Measurements from ENCODE around the gene ACTRT2. TPM values are rescaled to one million over a fixed set of nuclear protein-coding genes. Genes with fewer than 3 reads are reported as not detected.

Gene ACTRT2
- total RNA-seq, 1 donor from 2014 or later, result not detected

DNA sequence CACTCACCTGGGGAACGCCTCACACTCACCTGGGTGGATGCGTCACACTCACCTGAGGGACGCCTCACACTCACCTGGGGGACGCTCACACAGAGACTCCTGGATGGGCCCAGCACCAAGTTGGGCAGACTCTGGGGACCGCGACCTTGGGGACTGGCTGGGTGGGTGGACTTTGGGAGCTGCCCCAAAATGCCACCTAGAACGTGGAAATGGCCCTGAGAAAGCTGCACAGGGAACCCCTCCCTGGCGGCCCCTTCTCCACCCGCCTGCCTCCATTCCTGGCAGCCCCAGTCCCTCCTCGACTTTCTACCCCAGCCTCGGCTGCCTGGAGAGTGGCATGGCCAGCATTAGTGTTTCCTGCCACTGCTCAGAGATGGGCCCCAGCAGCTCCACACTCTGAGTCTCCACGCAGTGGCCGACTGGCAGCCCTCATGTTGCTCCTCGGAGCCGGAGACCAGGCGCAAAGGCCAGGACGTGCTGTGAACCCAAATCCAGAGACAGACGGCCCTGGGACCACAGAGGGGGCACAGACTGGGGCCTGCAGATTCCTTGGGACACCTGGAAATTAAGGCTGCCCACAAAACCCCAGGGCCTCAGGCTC is 46.5 kb upstream of the ACTRT2 start:
- no peak overlapping the region for H3K27ac ChIP-seq
- no peaks in the 10 kb centered on the region for H3K36me3 ChIP-seq
- no peaks in the 10 kb centered on the region for H3K9me3 ChIP-seq
- H3K4me3 ChIP-seq, result no peak overlapping the region
- ATAC-seq, result no peak
- TF ChIP-seq, protein P1, sequence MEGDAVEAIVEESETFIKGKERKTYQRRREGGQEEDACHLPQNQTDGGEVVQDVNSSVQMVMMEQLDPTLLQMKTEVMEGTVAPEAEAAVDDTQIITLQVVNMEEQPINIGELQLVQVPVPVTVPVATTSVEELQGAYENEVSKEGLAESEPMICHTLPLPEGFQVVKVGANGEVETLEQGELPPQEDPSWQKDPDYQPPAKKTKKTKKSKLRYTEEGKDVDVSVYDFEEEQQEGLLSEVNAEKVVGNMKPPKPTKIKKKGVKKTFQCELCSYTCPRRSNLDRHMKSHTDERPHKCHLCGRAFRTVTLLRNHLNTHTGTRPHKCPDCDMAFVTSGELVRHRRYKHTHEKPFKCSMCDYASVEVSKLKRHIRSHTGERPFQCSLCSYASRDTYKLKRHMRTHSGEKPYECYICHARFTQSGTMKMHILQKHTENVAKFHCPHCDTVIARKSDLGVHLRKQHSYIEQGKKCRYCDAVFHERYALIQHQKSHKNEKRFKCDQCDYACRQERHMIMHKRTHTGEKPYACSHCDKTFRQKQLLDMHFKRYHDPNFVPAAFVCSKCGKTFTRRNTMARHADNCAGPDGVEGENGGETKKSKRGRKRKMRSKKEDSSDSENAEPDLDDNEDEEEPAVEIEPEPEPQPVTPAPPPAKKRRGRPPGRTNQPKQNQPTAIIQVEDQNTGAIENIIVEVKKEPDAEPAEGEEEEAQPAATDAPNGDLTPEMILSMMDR (IDR thresholded peaks at IDR 0.05), result no peak
- H3K27me3 ChIP-seq (ENCODE audit: low read depth), result peaks cover 14% of the 10 kb centered on the region
- H3K4me1 ChIP-seq, result no peaks in the 10 kb centered on the region
- intact Hi-C loops (cut with DNase I), result no loop called here
- DNase-seq, result no peak

DNA sequence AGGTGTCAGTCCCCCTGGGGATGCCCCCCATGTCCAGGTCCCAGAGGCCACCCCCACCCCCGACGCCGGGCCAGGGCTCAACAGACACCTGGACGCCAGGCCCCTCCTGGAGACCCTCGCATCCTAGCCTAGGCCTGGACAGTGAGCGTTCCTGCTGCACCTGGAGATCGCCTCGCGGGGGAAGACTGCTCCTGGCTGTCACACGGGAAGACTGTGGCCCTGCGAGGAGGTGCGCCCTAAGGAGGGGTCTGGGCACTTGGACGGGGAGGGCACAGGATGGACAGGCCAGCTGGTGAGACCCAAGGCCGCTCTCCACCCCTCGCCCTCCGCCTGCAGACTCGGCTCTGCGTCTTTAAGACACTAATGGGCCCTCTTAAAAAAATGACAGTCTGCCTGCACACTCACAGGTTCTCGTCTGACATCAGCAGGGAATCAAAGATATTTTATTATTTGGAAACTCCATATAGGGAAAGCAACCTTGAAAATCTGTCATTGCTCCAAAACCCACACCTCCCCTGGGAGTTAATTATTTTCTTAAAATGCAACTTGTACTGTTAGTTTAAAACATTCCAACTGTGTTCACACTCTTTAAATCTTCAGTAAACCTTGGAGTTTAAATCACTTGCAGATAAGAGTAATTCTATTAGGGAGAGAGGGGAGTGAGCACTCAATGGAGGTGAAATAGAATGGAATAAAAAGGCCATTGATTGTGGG is 45.6 kb upstream of the ACTRT2 start:
- Histone ChIP-seq H3K9me3 (no peaks in the 10 kb centered on the region), H3K4me1 (no peaks in the 10 kb centered on the region), H3K27ac (no peak overlapping the region), H3K27me3 (ENCODE audit: low read depth) (peaks cover 15% of the 10 kb centered on the region), H3K4me3 (no peak overlapping the region), H3K36me3 (no peaks in the 10 kb centered on the region)
- ATAC-seq (no peak), DNase-seq (no peak)
- TF ChIP-seq, protein P1 (IDR thresholded peaks at IDR 0.05), result no peak
- intact Hi-C loops (cut with DNase I), result no loop called here

DNA sequence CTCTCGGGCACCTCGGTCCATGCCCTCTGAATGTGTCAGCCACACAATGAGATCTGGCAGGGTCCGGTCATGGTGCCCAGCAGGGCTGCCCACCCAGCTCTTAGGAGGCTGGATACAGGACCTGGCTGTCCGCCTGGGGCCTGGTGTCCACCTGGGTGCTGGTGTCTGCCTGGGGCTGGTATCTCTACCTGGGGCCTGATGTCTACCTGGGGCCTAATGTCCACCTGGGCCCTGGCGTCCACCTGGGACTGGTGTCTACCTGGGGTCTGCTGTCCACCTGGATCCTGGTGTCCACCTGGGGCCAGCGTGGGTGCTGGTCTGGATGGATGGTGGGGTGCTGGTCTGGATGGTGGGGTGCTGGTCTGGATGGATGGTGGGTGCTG is 45.1 kb upstream of the ACTRT2 start:
- no peak overlapping the region for H3K27ac ChIP-seq
- intact Hi-C loops (cut with DNase I), result no loop called here
- no peaks in the 10 kb centered on the region for H3K36me3 ChIP-seq
- H3K4me3 ChIP-seq, result no peak overlapping the region
- DNase-seq, result no peak
- H3K4me1 ChIP-seq, result no peaks in the 10 kb centered on the region
- ATAC-seq, result no peak
- TF ChIP-seq, protein P1 (IDR thresholded peaks at IDR 0.05), result no peak
- H3K9me3 ChIP-seq, result no peaks in the 10 kb centered on the region
- H3K27me3 ChIP-seq (ENCODE audit: low read depth), result peaks cover 14% of the 10 kb centered on the region

DNA sequence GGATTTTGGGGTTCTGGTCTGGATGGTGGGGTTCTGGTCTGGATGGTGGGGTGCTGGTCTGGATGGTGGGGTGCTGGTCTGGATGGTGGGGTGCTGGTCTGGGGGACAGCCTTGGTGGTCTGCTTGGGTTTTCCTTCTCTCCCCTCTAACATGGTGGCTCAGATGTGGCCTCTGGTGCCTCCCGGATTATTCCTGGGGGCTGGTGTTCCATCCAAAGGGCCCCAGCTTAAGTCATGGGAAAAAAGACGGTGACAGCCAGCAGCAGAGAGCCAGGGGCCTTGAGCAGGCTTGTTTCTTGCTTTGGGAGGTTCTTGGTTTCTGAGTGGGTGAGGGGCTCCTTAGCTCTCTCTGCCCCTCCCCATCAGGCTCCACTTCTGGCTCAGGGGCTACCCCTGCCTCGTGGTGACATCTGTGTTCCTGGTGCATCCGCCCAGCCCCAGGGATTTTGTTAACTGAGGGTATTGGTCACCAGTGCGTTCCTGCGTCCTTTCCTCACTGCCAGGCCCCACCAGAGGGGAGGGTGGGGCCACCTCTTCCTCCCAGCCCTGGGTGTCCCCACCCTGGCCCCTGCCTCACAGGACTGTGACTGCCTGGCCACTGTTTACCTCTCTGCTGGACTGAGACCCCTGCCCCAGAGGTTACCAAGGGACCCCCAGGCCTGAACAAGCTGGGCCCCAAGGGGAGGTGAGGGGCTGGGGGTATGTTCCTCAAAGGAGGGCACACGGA is 43.2 kb upstream of the ACTRT2 start:
- DNase-seq, result no peak
- no peak overlapping the region for H3K4me3 ChIP-seq
- H3K36me3 ChIP-seq, result no peaks in the 10 kb centered on the region
- no peak overlapping the region for H3K27ac ChIP-seq
- peaks cover 20% of the 10 kb centered on the region for H3K27me3 ChIP-seq (ENCODE audit: low read depth)
- TF ChIP-seq, protein P1 (IDR thresholded peaks at IDR 0.05), result no peak
- intact Hi-C loops (cut with DNase I), result no loop called here
- H3K9me3 ChIP-seq, result no peaks in the 10 kb centered on the region
- no peaks in the 10 kb centered on the region for H3K4me1 ChIP-seq
- no peak for ATAC-seq

DNA sequence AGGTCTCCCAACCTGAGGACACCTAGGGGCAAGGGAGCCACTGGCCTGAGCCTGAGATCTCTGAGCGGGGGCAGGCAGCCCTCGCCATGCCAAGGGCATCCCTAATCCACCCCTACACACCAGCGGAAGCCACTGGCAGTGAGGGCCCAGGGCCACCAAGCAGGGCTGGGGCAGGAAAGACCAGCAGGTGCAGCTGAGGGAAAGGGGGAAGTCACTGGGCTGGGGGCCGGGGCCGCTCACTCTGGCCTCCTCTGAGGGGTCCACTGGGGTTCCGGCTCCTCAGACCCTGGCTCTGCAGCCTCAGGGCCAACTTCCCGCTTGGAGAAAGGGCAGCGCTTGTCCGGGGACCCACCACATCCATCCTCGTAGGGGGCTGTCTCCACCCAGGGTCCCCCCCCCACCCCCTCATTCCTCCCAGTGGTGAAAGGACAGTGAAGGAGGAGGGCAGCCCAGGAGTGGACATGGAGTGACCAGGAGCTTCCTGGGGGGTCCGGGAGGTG is 42.5 kb upstream of the ACTRT2 start:
- DNase-seq (no peak), ATAC-seq (no peak)
- Histone ChIP-seq H3K4me3 (no peak overlapping the region), H3K4me1 (no peaks in the 10 kb centered on the region), H3K36me3 (no peaks in the 10 kb centered on the region), H3K27ac (no peak overlapping the region), H3K9me3 (no peaks in the 10 kb centered on the region), H3K27me3 (ENCODE audit: low read depth) (peaks cover 17% of the 10 kb centered on the region)
- TF ChIP-seq, protein P1 (IDR thresholded peaks at IDR 0.05), result no peak
- intact Hi-C loops (cut with DNase I), result no loop called here

All from lower lobe of right lung (tissue), 2 donors.